Measurements from ENCODE around the gene MYLK3.
A peak's percentile ranks its signal among the peaks of the same experiment; 100 is the strongest.
"Not testable (repeated sequence)": the region's sequence is repeated elsewhere in the genome, so short reads cannot be mapped to it uniquely, and the experiment has no call there.

The MYLK3 gene

DNA sequence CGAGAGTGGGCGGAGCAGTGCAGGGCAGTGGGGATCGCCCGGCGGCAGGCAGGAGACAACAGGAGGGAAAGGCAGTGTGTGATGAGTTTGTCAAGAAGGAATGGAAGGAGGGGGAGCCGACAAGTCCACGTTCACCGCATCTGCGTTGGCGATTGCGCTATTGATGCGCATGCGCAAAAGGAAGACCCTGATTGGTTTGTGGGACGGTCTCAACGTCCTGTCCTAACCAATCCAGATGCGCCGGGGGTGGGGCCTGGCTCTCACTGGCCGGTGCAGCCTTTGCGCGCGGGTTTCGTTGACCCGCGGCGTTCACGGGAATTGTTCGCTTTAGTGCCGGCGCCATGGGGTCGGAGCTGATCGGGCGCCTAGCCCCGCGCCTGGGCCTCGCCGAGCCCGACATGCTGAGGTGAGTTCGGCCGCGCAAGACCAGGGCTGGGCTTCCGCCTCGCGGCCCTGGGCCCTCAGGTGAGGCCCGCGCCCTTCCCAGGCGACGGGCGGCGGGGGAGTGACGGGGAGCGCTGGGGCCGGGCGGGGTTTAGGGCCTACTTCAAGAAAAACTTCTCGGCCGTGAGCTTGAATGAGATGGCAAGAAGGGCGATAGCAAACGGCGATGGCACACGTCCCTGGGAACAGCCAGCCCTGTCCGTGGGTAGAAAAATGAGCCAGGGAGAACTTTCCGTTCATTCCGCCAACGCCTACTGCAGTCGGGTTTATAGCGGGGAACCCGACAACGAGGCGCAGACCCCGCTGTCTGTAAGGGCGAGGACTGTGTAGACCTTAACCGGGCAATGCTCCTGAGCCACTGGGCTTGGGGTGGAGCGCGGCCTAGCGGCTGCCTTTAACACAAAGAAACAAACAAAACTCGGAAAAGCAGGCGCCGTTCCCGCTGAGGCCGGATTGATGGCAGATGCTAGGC lies 58.5 kb downstream of the MYLK3 start, which contains the start of gene ORC6:
TSS of gene ORC6 (plus strand) at position 295 of the 916 bp plus-strand sequence. CDS start at position 342, 47 bp downstream.
- peak; percentile 88 to 95 for DNase-seq (ENCODE audit: low read depth in 2 of 2)

DNA sequence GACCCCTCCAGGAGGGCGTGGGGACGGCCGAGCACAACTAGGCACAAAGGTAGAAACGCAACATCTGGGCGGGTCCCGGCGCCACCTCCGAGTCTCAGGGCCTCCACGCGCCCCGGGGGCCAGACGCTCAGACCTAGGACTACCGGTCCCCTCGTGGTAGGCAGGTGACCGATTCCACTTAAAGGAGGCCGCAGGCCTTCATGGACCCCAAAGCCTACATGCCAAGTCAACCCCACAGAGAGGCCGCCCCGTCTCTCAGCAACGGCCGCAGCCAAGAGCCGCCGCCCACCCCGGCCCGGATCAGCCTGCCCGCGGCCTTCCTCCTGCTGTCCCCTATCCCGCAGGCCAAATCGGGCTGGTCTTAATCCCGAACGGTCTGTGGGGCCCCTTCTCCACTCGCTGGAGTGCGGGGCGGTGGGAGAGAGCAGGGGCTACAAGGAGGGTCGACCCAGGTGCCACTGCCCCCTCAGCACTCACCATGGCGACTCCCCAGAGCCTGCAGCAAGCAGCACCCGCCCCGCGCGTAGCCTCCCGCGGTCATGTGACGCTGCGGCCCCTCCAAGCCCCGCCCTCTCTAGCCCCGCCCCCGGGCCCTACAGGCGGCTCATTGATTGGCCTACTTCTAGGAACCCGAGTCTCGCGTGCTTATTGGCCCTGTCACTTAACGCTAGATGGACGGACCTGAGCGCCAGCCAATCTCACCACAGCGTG lies 59.3 kb downstream of the MYLK3 start, which contains the start of gene VPS35:
TSS of gene VPS35 (minus strand) at position 525 of the 711 bp plus-strand sequence. CDS start at position 480, 45 bp downstream.
- DNase-seq (ENCODE audit: low read depth in 2 of 2) = peak; percentile 99 to 100

- no peak for DNase-seq (ENCODE audit: low read depth in 2 of 2)
These were observed 60.0 kb downstream of the MYLK3 start for GRCh38 chr16:46688101-46688653.

- DNase-seq (ENCODE audit: low read depth in 2 of 2) = no peak
These were observed 60.7 kb downstream of the MYLK3 start for GRCh38 chr16:46687486-46687885.

DNA sequence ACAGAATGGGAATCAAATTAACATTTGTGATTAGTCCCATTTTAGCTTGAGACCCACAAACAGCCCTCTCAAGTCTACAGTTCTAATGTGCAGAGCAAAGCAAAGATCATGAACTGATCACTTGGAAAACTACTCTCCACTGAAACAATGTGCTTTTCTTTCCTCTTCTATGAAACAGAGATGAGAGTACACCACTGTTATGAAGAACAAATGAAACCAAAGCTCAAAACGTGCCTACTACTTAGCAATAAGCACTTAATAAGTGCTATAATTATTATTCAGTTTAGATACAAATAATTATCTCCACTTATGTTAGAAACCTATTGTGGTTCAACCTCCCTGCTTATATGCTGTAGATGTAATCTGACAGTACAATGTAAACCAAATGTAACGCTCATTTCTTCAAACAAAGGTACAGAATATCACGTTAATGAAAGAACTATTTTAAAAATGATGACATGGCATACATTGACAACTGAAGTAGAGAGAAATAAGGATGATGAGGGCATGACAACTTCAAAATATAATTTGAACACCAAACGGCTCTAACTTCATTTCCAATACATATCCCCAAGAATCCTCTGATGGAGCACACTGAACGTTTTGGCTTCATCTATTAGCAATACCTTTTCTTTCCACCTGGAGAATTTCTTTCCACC lies 61.2 kb downstream of the MYLK3 start:
- no peak for DNase-seq (ENCODE audit: low read depth in 2 of 2)

DNA sequence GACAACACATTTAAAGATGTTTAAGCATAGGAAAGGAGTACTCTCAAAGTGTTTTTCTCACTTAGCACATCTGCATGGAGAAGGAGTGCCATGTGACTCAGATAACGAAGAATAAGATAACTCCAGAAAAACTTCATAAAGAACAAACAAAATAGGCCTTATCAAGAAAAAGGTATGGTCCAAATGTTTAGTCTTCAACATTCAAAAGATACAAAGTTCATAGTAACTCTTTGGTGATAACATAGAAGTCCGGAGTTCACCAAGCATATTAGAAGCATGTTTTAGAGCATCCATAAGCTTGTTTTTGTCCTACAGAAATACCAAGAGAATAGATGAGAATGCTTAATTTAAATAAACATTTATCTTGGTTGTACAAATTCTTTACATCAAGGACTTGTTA lies 66.3 kb downstream of the MYLK3 start:
- DNase-seq (ENCODE audit: low read depth in 2 of 2) = not testable (repeated sequence)

DNA sequence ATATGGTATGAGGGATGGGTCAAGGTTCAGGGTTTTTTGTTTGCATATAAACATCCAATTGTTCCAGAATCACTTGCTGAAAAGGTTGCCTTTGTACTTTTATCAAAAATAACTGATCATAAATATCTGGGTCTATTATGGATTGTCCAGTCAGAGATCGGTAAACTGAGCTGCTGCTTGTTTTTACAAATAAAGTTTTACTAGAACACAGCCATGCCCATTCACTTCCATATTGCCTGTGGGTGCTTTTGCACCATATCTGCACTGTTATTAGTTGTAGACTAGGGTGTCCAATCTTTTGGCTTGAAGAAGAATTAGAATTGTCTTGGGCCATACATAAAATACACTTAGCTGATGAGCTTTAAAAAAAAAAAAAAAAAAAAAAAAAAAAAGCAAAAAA lies 70.2 kb downstream of the MYLK3 start:
- DNase-seq (ENCODE audit: low read depth in 2 of 2) = not testable (repeated sequence)

DNA sequence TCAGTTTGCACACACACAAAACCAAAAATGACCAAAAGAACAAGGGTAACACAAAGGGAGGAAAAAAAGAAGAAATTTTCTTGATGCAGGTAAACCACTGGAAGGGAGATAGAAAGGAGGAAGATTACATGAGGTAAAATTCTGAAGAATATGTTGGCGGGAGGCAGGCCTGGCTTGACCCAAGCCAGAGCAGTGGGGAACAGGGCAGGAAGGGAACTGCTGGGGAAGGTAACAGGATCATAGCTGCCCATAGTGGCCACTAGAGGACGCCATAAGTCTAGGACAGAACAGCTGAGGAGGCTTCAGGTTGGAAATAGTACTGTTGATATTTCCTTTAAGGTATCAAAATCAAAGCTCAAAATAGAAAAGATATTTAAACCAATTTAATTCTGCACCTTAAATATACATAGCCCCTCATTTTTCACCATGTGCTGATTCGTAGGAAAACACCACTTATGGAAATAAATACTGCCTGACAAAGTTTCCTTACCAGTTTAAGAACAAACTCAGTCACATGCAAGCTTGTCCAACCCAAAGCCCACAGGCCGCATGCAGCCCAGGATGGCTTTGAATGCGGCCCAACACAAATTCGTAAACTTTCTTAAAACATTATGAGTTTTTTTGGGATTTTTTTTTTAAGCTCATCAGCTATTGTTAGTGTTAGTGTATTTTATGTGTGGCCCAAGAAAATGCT lies 74.7 kb downstream of the MYLK3 start:
- DNase-seq (ENCODE audit: low read depth in 2 of 2) = no peak

DNA sequence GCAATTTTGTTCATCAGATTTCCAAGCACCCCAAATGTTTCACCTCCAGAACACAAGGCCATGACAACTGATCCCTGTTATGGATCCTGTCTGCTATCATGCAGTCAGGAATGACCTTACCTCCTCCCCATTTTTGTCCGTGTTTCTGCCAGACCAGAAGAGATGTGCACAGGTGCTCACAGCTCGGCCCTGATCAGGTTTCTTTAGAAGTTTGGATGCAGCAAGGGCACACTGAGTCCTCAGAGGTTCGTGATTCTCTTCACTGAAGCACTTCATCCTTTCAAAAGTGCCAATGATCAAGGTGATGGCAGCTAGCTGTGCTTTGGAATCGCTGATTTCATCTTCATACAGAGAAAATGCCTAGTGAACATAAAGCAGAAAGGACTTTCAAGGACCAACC lies 86.0 kb downstream of the MYLK3 start:
- no peak for DNase-seq (ENCODE audit: low read depth in 2 of 2)

DNA sequence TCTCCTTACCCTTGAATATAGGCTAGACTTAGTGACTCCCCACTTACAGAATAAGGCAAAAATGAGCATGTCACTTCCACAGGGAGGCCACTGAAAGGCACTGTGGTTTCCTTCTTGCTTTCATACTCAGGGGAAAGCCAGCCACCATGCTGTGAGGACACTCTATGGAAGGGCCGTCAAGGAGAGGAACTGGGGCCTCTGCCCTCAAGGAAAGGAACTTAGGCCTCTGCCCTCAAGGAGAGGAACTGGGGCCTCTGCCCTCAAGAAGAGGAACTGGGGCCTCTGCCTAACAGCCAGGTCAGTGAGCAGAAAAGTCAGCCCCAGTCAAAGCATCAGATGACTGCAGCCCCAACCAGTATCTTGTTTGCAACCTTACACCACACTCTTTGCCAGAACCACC lies 89.2 kb downstream of the MYLK3 start:
- DNase-seq (ENCODE audit: low read depth in 2 of 2) = no peak

Measured in stimulated activated CD8-positive, alpha-beta memory T cell treated with anti-CD3 and anti-CD28 coated beads, Interleukin-7, amount 100 ng/mL, for 1 hour (primary cell).